Activated CD8-positive, alpha-beta T cell treated with anti-CD3 and anti-CD28 coated beads, Interleukin-2, amount 10 ng/mL, durations not matched to agents 7 days and 5 days (primary cell): ENCODE results near the gene HGF. TPM values are rescaled to one million over a fixed set of nuclear protein-coding genes. Genes with fewer than 3 reads are reported as not detected.

Experiments used
- ATAC-seq: fragments of 150-1000 bp; cut with Tn5 transposase; one replicate; pipeline ENCODE4 v1.10.0; 2021; ENCODE audit warnings: moderate library complexity
- CTCF ChIA-PET: fragments of 350-600 bp; sonication (Branson Sonifier 250); formaldehyde crosslinking; loops from one replicate; lab custom pipeline; 2021; ENCODE audit warnings: antibody characterized with exemption; lab: Charles Lee
- POLR2A ChIA-PET: fragments of 350-600 bp; sonication (Branson Sonifier 250); formaldehyde crosslinking; loops from one replicate; lab custom pipeline; 2021; ENCODE audit warnings: antibody characterized with exemption; lab: Charles Lee
- DNase-seq: peaks from one replicate; pipeline ENCODE4 v3.0.0-alpha.2; 2020
- H3K27ac Mint-ChIP-seq: one replicate; pipeline ENCODE4 v1.8.0; 2021; ENCODE audit warnings: mild to moderate bottlenecking, mixed read lengths
- H3K27me3 Mint-ChIP-seq: one replicate; pipeline ENCODE4 v1.8.0; 2021; ENCODE audit warnings: low read depth, mixed read lengths
- H3K36me3 Mint-ChIP-seq: one replicate; pipeline ENCODE4 v1.8.0; 2021; ENCODE audit warnings: low read depth, mixed read lengths
- H3K4me1 Mint-ChIP-seq: one replicate; pipeline ENCODE4 v1.8.0; 2021; ENCODE audit warnings: low read depth, mixed read lengths
- H3K4me3 Mint-ChIP-seq: one replicate; pipeline ENCODE4 v1.8.0; 2021; ENCODE audit warnings: mild to moderate bottlenecking, mixed read lengths
- H3K9me3 Mint-ChIP-seq: one replicate; pipeline ENCODE4 v1.8.0; 2022; ENCODE audit warnings: mixed read lengths; ENCODE audit not compliant: insufficient read depth
- total RNA-seq, 2 experiments: library from RNA; stranded (reverse); gene quantifications; one replicate each; pipeline ENCODE4 v1.2.3, GENCODE V29; 2021

HGF gene
- total RNA-seq, 2 experiments from 2014 or later = not detected

DNA sequence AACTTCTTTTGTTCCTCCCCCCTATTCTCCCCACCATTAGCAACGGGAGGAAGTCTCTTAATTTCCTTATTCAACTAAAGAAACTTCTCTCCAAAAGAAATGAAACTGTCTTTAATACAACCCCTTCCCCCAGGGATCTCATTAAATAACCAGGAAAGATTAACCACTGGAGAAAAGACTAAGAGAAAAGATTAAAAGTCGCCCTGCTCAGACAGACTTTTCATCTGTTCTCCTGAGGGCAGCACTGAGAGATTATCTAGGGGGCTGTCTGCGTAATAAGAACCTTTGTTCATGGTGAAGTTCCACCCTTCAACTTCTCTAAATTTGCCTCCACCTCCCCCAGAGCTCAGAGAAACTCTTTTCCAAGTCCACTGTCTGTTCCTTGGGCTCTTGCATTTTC lies 105.5 kb downstream of the HGF start:
- H3K9me3 Mint-ChIP-seq = no peaks in the 10 kb centered on the region

DNA sequence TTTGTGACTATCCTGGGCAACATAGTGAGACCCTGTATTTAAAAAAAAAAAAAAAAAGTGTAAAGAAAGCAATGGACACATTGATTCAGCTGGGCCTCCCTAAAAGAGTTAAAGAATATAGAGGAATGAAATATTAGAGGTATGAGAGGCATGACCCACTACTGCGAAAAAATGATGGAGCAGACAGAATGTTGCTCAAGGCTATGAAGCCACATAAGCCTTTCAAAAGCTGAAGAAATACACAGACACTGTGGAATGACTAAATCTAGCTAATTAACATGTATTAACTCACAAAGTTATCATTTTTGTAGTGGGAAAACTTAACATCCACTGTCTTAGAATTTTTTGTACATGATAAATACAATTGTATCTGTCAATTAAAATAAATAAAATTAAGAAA lies 107.3 kb downstream of the HGF start:
- no peak for ATAC-seq
- H3K27ac Mint-ChIP-seq = no peak overlapping the region
- no peaks in the 10 kb centered on the region for H3K27me3 Mint-ChIP-seq
- POLR2A ChIA-PET = no interaction called here
- H3K4me3 Mint-ChIP-seq = no peak overlapping the region
- CTCF ChIA-PET = no interaction called here
- no peaks in the 10 kb centered on the region for H3K9me3 Mint-ChIP-seq
- H3K36me3 Mint-ChIP-seq = no peaks in the 10 kb centered on the region
- DNase-seq = no peak
- H3K4me1 Mint-ChIP-seq = no peaks in the 10 kb centered on the region

More for the DNA sequence above, 105.5 kb downstream of the HGF start:
- CTCF ChIA-PET = no interaction called here
- DNase-seq (no peak), ATAC-seq (no peak)
- Mint-ChIP-seq H3K4me3 (no peak overlapping the region), H3K4me1 (no peaks in the 10 kb centered on the region), H3K27ac (no peak overlapping the region), H3K36me3 (no peaks in the 10 kb centered on the region), H3K27me3 (no peaks in the 10 kb centered on the region)
- POLR2A ChIA-PET = no interaction called here

DNA sequence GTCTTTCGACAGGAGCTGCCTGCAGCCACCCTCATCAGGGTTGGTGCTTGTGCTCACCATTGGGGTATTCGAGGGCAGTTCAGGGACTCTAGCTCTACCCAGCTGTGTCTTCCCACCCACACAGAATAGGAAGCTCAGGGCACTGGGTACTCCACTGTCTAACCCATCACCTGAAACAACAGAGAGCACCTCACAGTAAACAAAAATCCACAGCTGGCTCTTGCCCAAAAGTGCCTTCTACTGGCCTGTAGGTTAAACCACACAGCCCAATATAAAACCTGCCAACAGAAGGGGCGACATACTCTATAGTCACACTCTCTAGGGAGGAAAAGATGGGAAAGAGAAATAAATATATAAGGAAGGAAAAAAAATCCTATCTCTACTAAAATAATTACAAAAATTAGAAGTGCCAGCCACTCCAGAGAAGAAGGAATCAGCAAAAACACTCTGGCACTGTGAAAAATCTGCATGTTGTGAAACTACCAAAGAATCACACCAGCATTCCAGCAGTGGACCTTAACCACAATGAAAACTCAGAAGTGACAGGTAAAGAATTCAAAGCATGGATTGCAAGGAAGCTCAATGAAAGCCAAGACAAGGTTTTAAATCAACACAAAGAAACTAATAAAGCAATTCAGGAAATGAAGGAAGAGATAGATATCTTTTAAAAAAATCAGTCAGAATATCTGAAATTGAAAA lies 110.0 kb downstream of the HGF start:
- peaks cover 4% of the 10 kb centered on the region for H3K9me3 Mint-ChIP-seq
- ATAC-seq = no peak
- H3K4me3 Mint-ChIP-seq = no peak overlapping the region
- no peaks in the 10 kb centered on the region for H3K4me1 Mint-ChIP-seq
- H3K36me3 Mint-ChIP-seq = no peaks in the 10 kb centered on the region
- no peak overlapping the region for H3K27ac Mint-ChIP-seq
- DNase-seq = no peak
- ChIA-PET CTCF (no interaction called here), POLR2A (no interaction called here)
- H3K27me3 Mint-ChIP-seq = no peaks in the 10 kb centered on the region

- ATAC-seq (no peak), DNase-seq (no peak)
- H3K27ac Mint-ChIP-seq = no peak overlapping the region
- no peaks in the 10 kb centered on the region for H3K36me3 Mint-ChIP-seq
- CTCF ChIA-PET = no interaction called here
- H3K9me3 Mint-ChIP-seq = peaks cover 4% of the 10 kb centered on the region
- H3K27me3 Mint-ChIP-seq = no peaks in the 10 kb centered on the region
- no peaks in the 10 kb centered on the region for H3K4me1 Mint-ChIP-seq
- no peak overlapping the region for H3K4me3 Mint-ChIP-seq
- POLR2A ChIA-PET = no interaction called here
Measured at GRCh38 chr7:81657551-81657950, 112.3 kb downstream of the HGF start.

DNA sequence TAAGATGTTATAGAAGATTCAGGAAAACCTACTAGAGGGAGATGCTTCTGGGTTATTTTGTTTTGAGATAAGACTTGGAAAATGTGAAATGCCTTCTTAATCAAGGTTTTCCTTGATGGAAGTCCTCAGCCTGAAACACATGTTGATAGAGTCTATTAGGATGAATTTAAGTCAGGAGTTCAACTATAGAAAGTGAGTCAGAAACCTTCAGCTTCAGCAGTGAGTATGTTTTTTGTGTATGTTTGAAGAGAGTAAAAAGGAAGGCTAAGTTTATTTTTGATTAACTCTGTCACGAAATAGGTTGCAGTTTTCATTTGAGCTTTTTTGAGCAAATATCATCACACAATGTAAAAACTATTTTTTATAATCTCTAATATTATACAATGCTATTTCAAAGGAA lies 114.6 kb downstream of the HGF start:
- H3K27me3 Mint-ChIP-seq = no peaks in the 10 kb centered on the region
- no peaks in the 10 kb centered on the region for H3K4me1 Mint-ChIP-seq
- ChIA-PET CTCF (no interaction called here), POLR2A (no interaction called here)
- peaks cover 4% of the 10 kb centered on the region for H3K9me3 Mint-ChIP-seq
- no peak overlapping the region for H3K27ac Mint-ChIP-seq
- H3K36me3 Mint-ChIP-seq = no peaks in the 10 kb centered on the region
- ATAC-seq = no peak
- no peak overlapping the region for H3K4me3 Mint-ChIP-seq
- DNase-seq = no peak

- ATAC-seq (no peak), DNase-seq (no peak)
- H3K4me3 Mint-ChIP-seq = no peak overlapping the region
- no peak overlapping the region for H3K27ac Mint-ChIP-seq
- CTCF ChIA-PET = no interaction called here
- no peaks in the 10 kb centered on the region for H3K4me1 Mint-ChIP-seq
- H3K9me3 Mint-ChIP-seq = peaks cover 4% of the 10 kb centered on the region
- no peaks in the 10 kb centered on the region for H3K27me3 Mint-ChIP-seq
- H3K36me3 Mint-ChIP-seq = no peaks in the 10 kb centered on the region
- POLR2A ChIA-PET = no interaction called here
Measured at GRCh38 chr7:81652225-81652624, 117.6 kb downstream of the HGF start.
